ENCODE measurements around the gene PCDHA4. TPM values are rescaled to one million over a fixed set of nuclear protein-coding genes. Genes with fewer than 3 reads are reported as not detected.
"Not testable (repeated sequence)": the region's sequence is repeated elsewhere in the genome, so short reads cannot be mapped to it uniquely, and the experiment has no call there.

Gene PCDHA4
- total and polyA plus RNA-seq, 9 donors, result 0.18 to 2.7 (median 0.83) TPM

GRCh38 chr5:140795259-140795641 is 11.6 kb upstream of the PCDHA4 start:
- H3K4me1 ChIP-seq (ENCODE audit: insufficient read depth), result no peaks in the 10 kb centered on the region
- no peaks in the 10 kb centered on the region for H3K36me3 ChIP-seq
- H3K27ac ChIP-seq, result no peak overlapping the region
- TF ChIP-seq EP300 (IDR thresholded peaks at IDR 0.05), result no peak
- TF ChIP-seq POLR2A (IDR thresholded peaks at IDR 0.05), result no peak
- TF ChIP-seq CTCF (IDR thresholded peaks at IDR 0.05), result no peak
- no peaks in the 10 kb centered on the region for H3K27me3 ChIP-seq
- DNase-seq, result no peak
- peaks cover 0 to 15% of the 10 kb centered on the region in 2 donors for H3K9me3 ChIP-seq
- peak overlapping the region; percentile 12 for H3K4me3 ChIP-seq
- WGBS, 3 donors, result 15 to 23% (median 23%) methylated on average over 15 of the region's 15 CpGs
- intact Hi-C loops (cut with DNase I), result no loop called here

GRCh38 chr5:140796072-140796717 is 10.7 kb upstream of the PCDHA4 start:
- H3K36me3 ChIP-seq; H3K4me3 ChIP-seq; intact Hi-C loops (cut with DNase I); H3K27ac ChIP-seq; H3K27me3 ChIP-seq; H3K4me1 ChIP-seq (ENCODE audit: insufficient read depth); DNase-seq: not testable (repeated sequence)
- peaks cover 0 to 15% of the 10 kb centered on the region in 2 donors for H3K9me3 ChIP-seq
- WGBS, 3 donors, result 42 to 60% (median 57%) methylated on average over 63 to 72 of the region's 72 CpGs

- Histone ChIP-seq H3K9me3 (peaks cover 0 to 15% of the 10 kb centered on the region in 2 donors), H3K27ac (no peak overlapping the region), H3K4me3 (no peak overlapping the region), H3K27me3 (no peaks in the 10 kb centered on the region), H3K36me3 (no peaks in the 10 kb centered on the region), H3K4me1 (ENCODE audit: insufficient read depth) (no peaks in the 10 kb centered on the region)
- 48 to 61% (median 60%) methylated on average over 38 to 39 of the region's 39 CpGs for WGBS, 3 donors
- no peak for DNase-seq
- intact Hi-C loops (cut with DNase I), result no loop called here
- TF ChIP-seq POLR2A (IDR thresholded peaks at IDR 0.05) (no peak), EP300 (IDR thresholded peaks at IDR 0.05) (no peak), CTCF (IDR thresholded peaks at IDR 0.05) (no peak)
Measured at GRCh38 chr5:140796718-140797095, 10.2 kb upstream of the PCDHA4 start.

GRCh38 chr5:140800816-140801493 is 5.9 kb upstream of the PCDHA4 start, which contains the start of gene PCDHA3:
Gene PCDHA3 (plus strand): TSS chr5:140801057.
- intact Hi-C loops (cut with DNase I), result no loop called here
- DNase-seq, result no peak
- TF ChIP-seq POLR2A (IDR thresholded peaks at IDR 0.05) (no peak), EP300 (IDR thresholded peaks at IDR 0.05) (no peak), CTCF (IDR thresholded peaks at IDR 0.05) (peak in 2 of 3 donors; percentile 7 to 25)
- peak within 1 kb of the TSS; percentile 22 for H3K4me3 ChIP-seq
- no peaks in the 10 kb centered on the region for H3K36me3 ChIP-seq
- no peaks in the 10 kb centered on the region for H3K4me1 ChIP-seq (ENCODE audit: insufficient read depth)
- H3K27ac ChIP-seq, result no peak within 1 kb of the TSS
- H3K9me3 ChIP-seq, result peaks cover 0 to 15% of the 10 kb centered on the region in 2 donors
- H3K27me3 ChIP-seq, result no peaks in the 10 kb centered on the region
- WGBS, 3 donors, result 9 to 26% (median 18%) methylated on average over 29 of the region's 29 CpGs

DNA sequence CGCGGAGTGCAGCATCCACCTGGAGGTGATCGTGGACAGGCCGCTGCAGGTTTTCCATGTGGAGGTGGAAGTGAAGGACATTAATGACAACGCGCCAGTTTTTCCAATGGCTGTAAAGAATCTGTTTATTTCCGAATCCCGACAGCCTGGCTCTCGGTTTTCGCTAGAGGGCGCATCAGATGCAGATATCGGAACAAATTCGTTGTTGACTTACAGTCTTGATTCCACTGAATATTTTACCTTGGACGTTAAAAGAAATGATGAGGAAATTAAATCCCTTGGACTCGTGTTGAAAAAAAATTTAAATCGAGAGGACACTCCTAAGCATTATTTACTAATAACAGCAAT is 5.4 kb upstream of the PCDHA4 start:
- WGBS, 3 donors, result 9 to 18% (median 17%) methylated on average over 16 of the region's 16 CpGs
- Histone ChIP-seq H3K4me3 (peak overlapping the region; percentile 22), H3K27ac (no peak overlapping the region), H3K4me1 (ENCODE audit: insufficient read depth) (no peaks in the 10 kb centered on the region), H3K27me3 (no peaks in the 10 kb centered on the region), H3K36me3 (no peaks in the 10 kb centered on the region), H3K9me3 (peaks cover 0 to 12% of the 10 kb centered on the region in 2 donors)
- TF ChIP-seq POLR2A (IDR thresholded peaks at IDR 0.05) (no peak), CTCF (IDR thresholded peaks at IDR 0.05) (no peak), EP300 (IDR thresholded peaks at IDR 0.05) (no peak)
- no peak for DNase-seq
- intact Hi-C loops (cut with DNase I), result no loop called here

- 38 to 63% (median 50%) methylated on average over 35 to 45 of the region's 45 CpGs for WGBS, 3 donors
- not testable (repeated sequence) for H3K4me1 ChIP-seq (ENCODE audit: insufficient read depth)
Measured at GRCh38 chr5:140802381-140802780, 4.5 kb upstream of the PCDHA4 start.

More at GRCh38 chr5:140802381-140802780, 4.5 kb upstream of the PCDHA4 start:
- H3K4me3 ChIP-seq; DNase-seq; intact Hi-C loops (cut with DNase I); H3K36me3 ChIP-seq; H3K27me3 ChIP-seq; H3K27ac ChIP-seq: not testable (repeated sequence)
- peaks cover 0 to 12% of the 10 kb centered on the region in 2 donors for H3K9me3 ChIP-seq
